Osteoblast (primary cell): ENCODE results near the gene GRB10. TPM values are rescaled to one million over a fixed set of nuclear protein-coding genes. Genes with fewer than 3 reads are reported as not detected.

ENCODE experiments used
- DNase-seq: peaks from one replicate; pipeline ENCODE4 v3.0.0; 2011; ENCODE audit warnings: low spot score, mixed read lengths; ENCODE audit not compliant: insufficient read length; ENCODE audit errors: missing footprints
- H2AFZ ChIP-seq: 2 replicates; pipeline ENCODE4 v1.6.0; 2011; ENCODE audit warnings: mild to moderate bottlenecking, low read length
- H3K27ac ChIP-seq: 2 replicates; pipeline ENCODE4 v1.5.1; 2011; ENCODE audit warnings: mild to moderate bottlenecking, low read depth, low read length, moderate library complexity
- H3K27me3 ChIP-seq: 2 replicates; pipeline ENCODE4 v1.6.0; 2012; ENCODE audit warnings: mild to moderate bottlenecking, control low read depth, inconsistent platforms, low read length, moderate library complexity; ENCODE audit not compliant: insufficient read depth
- H3K36me3 ChIP-seq: 2 replicates; pipeline ENCODE4 v1.5.1; 2011; ENCODE audit warnings: mild to moderate bottlenecking, low read length, control low read depth, moderate library complexity; ENCODE audit not compliant: insufficient read depth
- H3K4me1 ChIP-seq: 2 replicates; pipeline ENCODE4 v1.5.1; 2011; ENCODE audit warnings: mild to moderate bottlenecking, low read length, control low read depth, moderate library complexity; ENCODE audit not compliant: insufficient read depth
- H3K4me2 ChIP-seq: 2 replicates; pipeline ENCODE4 v1.6.0; 2011; ENCODE audit warnings: mild to moderate bottlenecking, low read length; ENCODE audit not compliant: insufficient read depth
- H3K4me3 ChIP-seq: fragments of 200-600 bp; sonication (generic); 3 replicates; pipeline ENCODE4 v1.5.1; 2012; ENCODE audit warnings: mild to moderate bottlenecking, low read length, inconsistent platforms; ENCODE audit not compliant: insufficient read depth
- H3K79me2 ChIP-seq: 2 replicates; pipeline ENCODE4 v1.6.0; 2012; ENCODE audit warnings: mild to moderate bottlenecking, low read length, control low read depth, inconsistent platforms; ENCODE audit not compliant: insufficient read depth
- H3K9me3 ChIP-seq: 2 replicates; pipeline ENCODE4 v1.5.1; 2011; ENCODE audit warnings: low read depth, low read length, control low read depth
- H4K20me1 ChIP-seq: 2 replicates; pipeline ENCODE4 v1.6.0; 2012; ENCODE audit warnings: mild to moderate bottlenecking, low read length, control low read depth; ENCODE audit not compliant: insufficient read depth
- CTCF ChIP-seq: IDR thresholded peaks from 2 replicates; pipeline ENCODE4 v1.5.1; 2011; ENCODE audit warnings: mild to moderate bottlenecking, low read depth, low read length, moderate library complexity; ENCODE audit errors: extremely low read depth
- total RNA-seq: library from RNA; depleted of rRNA; stranded (reverse); fragments of >200 nt; gene quantifications from 2 replicates; pipeline ENCODE4 v1.2.3, GENCODE V29; 2012

The GRB10 gene
- total RNA-seq, 1 donor = 62.6 TPM

- peaks cover 7% of the 10 kb centered on the region for H3K36me3 ChIP-seq
- peaks cover 18% of the 10 kb centered on the region for H4K20me1 ChIP-seq
- H3K9me3 ChIP-seq = no peaks in the 10 kb centered on the region
- no peak overlapping the region for H3K4me2 ChIP-seq
- no peak for DNase-seq
- no peak for TF ChIP-seq CTCF
- no peak overlapping the region for H2AFZ ChIP-seq
- H3K27me3 ChIP-seq = no peaks in the 10 kb centered on the region
- no peak overlapping the region for H3K27ac ChIP-seq
- peaks cover 17% of the 10 kb centered on the region for H3K4me1 ChIP-seq
- no peak overlapping the region for H3K4me3 ChIP-seq
- H3K79me2 ChIP-seq = peaks cover 17% of the 10 kb centered on the region
Observed at GRCh38 chr7:50687096-50687495, 95.6 kb downstream of the GRB10 start.

GRCh38 chr7:50685135-50686065, 97.3 kb downstream of the GRB10 start:
- Histone ChIP-seq H3K9me3 (no peaks in the 10 kb centered on the region), H3K27ac (no peak overlapping the region), H3K79me2 (peaks cover 19% of the 10 kb centered on the region), H3K27me3 (no peaks in the 10 kb centered on the region), H3K36me3 (peaks cover 7% of the 10 kb centered on the region), H3K4me3 (no peak overlapping the region), H3K4me1 (peaks cover 17% of the 10 kb centered on the region), H4K20me1 (peaks cover 19% of the 10 kb centered on the region), H3K4me2 (no peak overlapping the region), H2AFZ (no peak overlapping the region)
- no peak for TF ChIP-seq CTCF
- DNase-seq = no peak

GRCh38 chr7:50684713-50685075, 98.0 kb downstream of the GRB10 start:
- H3K36me3 ChIP-seq = peaks cover 7% of the 10 kb centered on the region
- H3K4me2 ChIP-seq = no peak overlapping the region
- no peaks in the 10 kb centered on the region for H3K27me3 ChIP-seq
- no peak overlapping the region for H3K4me3 ChIP-seq
- no peak overlapping the region for H2AFZ ChIP-seq
- peaks cover 21% of the 10 kb centered on the region for H3K79me2 ChIP-seq
- H4K20me1 ChIP-seq = peaks cover 26% of the 10 kb centered on the region
- no peak overlapping the region for H3K27ac ChIP-seq
- TF ChIP-seq CTCF = no peak
- H3K4me1 ChIP-seq = peaks cover 17% of the 10 kb centered on the region
- H3K9me3 ChIP-seq = no peaks in the 10 kb centered on the region
- no peak for DNase-seq

- Histone ChIP-seq H4K20me1 (peaks cover 30% of the 10 kb centered on the region), H3K79me2 (peaks cover 26% of the 10 kb centered on the region), H3K9me3 (no peaks in the 10 kb centered on the region), H3K4me3 (no peak overlapping the region), H3K36me3 (peaks cover 7% of the 10 kb centered on the region), H3K27ac (no peak overlapping the region), H3K27me3 (no peaks in the 10 kb centered on the region), H2AFZ (no peak overlapping the region), H3K4me2 (no peak overlapping the region), H3K4me1 (peaks cover 17% of the 10 kb centered on the region)
- TF ChIP-seq CTCF = no peak
- DNase-seq = no peak
Observed at GRCh38 chr7:50684011-50684712, 98.5 kb downstream of the GRB10 start.
